Neutrophil (primary cell): ENCODE measurements around the gene STARD13.

Source experiments
- H3K27ac ChIP-seq: fragments of 200-600 bp; sonication (generic); 2 replicates; pipeline ENCODE4 v1.5.1; 2016; ENCODE audit warnings: mild to moderate bottlenecking, moderate library complexity
- H3K27me3 ChIP-seq: fragments of 200-600 bp; sonication (generic); 2 replicates; pipeline ENCODE4 v1.6.0; 2016; ENCODE audit warnings: mild to moderate bottlenecking
- H3K36me3 ChIP-seq: fragments of 200-600 bp; sonication (generic); 2 replicates; pipeline ENCODE4 v1.5.1; 2017
- H3K4me1 ChIP-seq, 2 experiments: fragments of 200-600 bp in 1 of 2; sonication (generic) in 1 of 2; 1 replicate in 1 of 2; 2 replicates in 1 of 2; pipeline versions ENCODE4 v1.5.1 to v1.6.1; 2013 to 2016; ENCODE audit warnings: low read depth in 1 of 2, low read length in 1 of 2, mild to moderate bottlenecking in 1 of 2, moderate library complexity in 1 of 2; ENCODE audit not compliant: control insufficient read depth in 1 of 2, insufficient read depth in 1 of 2
- H3K4me3 ChIP-seq, 2 experiments: fragments of 200-600 bp in 1 of 2; sonication (generic) in 1 of 2; 1 replicate in 1 of 2; 2 replicates in 1 of 2; pipeline ENCODE4 v1.5.1; 2013 to 2016; ENCODE audit warnings: low read depth in 1 of 2, low read length in 1 of 2, mild to moderate bottlenecking in 1 of 2, moderate library complexity in 1 of 2
- H3K9me3 ChIP-seq: fragments of 200-600 bp; sonication (generic); 2 replicates; pipeline ENCODE4 v1.5.1; 2016
- CTCF ChIP-seq: fragments of 200-600 bp; sonication (generic); IDR thresholded peaks from 2 replicates; pipeline ENCODE4 v1.5.1; 2016; ENCODE audit warnings: antibody characterized with exemption

Gene STARD13

GRCh38 chr13:33292712-33293111, 7.2 kb upstream of the STARD13 start:
- no peak overlapping the region for H3K27ac ChIP-seq
- H3K4me1 ChIP-seq, result no peaks in the 10 kb centered on the region
- H3K36me3 ChIP-seq, result no peaks in the 10 kb centered on the region
- TF ChIP-seq CTCF, result no peak
- H3K4me3 ChIP-seq, result no peak overlapping the region
- H3K27me3 ChIP-seq, result no peaks in the 10 kb centered on the region
- no peaks in the 10 kb centered on the region for H3K9me3 ChIP-seq

- no peaks in the 10 kb centered on the region for H3K9me3 ChIP-seq
- no peaks in the 10 kb centered on the region for H3K36me3 ChIP-seq
- H3K4me3 ChIP-seq, result no peak overlapping the region
- no peak for TF ChIP-seq CTCF
- H3K4me1 ChIP-seq, result peaks cover 6 to 7% of the 10 kb centered on the region in 2 experiments
- H3K27me3 ChIP-seq, result peaks cover 19% of the 10 kb centered on the region
- H3K27ac ChIP-seq, result no peak overlapping the region
Observed at GRCh38 chr13:33290421-33290965, 4.9 kb upstream of the STARD13 start.

- Histone ChIP-seq H3K36me3 (no peaks in the 10 kb centered on the region), H3K9me3 (no peaks in the 10 kb centered on the region), H3K4me3 (no peak overlapping the region), H3K4me1 (peaks cover 11 to 13% of the 10 kb centered on the region in 2 experiments), H3K27ac (no peak overlapping the region), H3K27me3 (peaks cover 24% of the 10 kb centered on the region)
- no peak for TF ChIP-seq CTCF
Observed at GRCh38 chr13:33289966-33290365, 4.4 kb upstream of the STARD13 start.

- no peak overlapping the region for H3K27ac ChIP-seq
- H3K4me1 ChIP-seq, result peaks cover 14 to 15% of the 10 kb centered on the region in 2 experiments
- TF ChIP-seq CTCF, result no peak
Observed at GRCh38 chr13:33287142-33287882, 1.8 kb upstream of the STARD13 start.

GRCh38 chr13:33286128-33286527, 573 bp upstream of the STARD13 start:
- Histone ChIP-seq H3K27me3 (peaks cover 38% of the 10 kb centered on the region), H3K9me3 (no peaks in the 10 kb centered on the region), H3K4me3 (no peak overlapping the region), H3K36me3 (no peaks in the 10 kb centered on the region), H3K4me1 (peaks cover 14 to 15% of the 10 kb centered on the region in 2 experiments), H3K27ac (no peak overlapping the region)
- TF ChIP-seq CTCF, result no peak

More at GRCh38 chr13:33287142-33287882, 1.8 kb upstream of the STARD13 start:
- Histone ChIP-seq H3K9me3 (no peaks in the 10 kb centered on the region), H3K27me3 (peaks cover 38% of the 10 kb centered on the region), H3K4me3 (no peak overlapping the region), H3K36me3 (no peaks in the 10 kb centered on the region)
